ENCODE results near the gene MATN4.

Gene MATN4

DNA sequence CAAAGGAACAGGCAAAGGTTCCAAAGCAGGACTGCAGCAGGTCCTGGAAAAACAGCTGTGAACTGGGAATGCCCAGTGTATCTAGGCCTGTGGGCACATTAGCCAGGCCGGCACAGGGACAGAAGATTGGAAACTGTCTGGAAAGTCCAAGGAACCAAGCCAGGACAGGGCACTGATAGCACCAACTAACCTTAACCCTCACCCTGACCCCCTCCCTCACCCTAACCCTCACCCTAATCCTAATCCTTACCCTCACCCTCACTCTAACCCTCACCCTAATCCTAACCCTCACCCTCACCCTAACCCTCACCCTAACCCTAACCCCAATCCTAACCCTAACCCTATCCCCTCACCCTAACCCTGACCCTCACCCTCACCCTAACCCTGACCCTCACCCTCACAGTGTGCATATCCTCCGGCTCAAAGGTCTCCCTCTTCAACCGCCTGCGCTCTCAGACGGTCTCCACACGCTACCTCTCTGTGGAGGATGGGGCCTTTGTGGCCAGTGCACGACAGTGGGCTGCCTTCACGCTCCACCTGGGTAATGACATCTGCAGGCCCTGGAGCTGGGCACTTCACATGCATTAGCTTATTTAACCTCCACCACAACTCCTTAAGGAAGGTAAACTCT lies 5.1 kb upstream of the MATN4 start:
- no peaks in the 10 kb centered on the region for H3F3A ChIP-seq (ENCODE audit: insufficient read depth)
- no peak for TF ChIP-seq EZH2phosphoT487 (conservative IDR thresholded peaks at IDR 0.05; ENCODE audit: low read length)
- TF ChIP-seq, protein P1, sequence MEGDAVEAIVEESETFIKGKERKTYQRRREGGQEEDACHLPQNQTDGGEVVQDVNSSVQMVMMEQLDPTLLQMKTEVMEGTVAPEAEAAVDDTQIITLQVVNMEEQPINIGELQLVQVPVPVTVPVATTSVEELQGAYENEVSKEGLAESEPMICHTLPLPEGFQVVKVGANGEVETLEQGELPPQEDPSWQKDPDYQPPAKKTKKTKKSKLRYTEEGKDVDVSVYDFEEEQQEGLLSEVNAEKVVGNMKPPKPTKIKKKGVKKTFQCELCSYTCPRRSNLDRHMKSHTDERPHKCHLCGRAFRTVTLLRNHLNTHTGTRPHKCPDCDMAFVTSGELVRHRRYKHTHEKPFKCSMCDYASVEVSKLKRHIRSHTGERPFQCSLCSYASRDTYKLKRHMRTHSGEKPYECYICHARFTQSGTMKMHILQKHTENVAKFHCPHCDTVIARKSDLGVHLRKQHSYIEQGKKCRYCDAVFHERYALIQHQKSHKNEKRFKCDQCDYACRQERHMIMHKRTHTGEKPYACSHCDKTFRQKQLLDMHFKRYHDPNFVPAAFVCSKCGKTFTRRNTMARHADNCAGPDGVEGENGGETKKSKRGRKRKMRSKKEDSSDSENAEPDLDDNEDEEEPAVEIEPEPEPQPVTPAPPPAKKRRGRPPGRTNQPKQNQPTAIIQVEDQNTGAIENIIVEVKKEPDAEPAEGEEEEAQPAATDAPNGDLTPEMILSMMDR (IDR thresholded peaks at IDR 0.05; ENCODE audit: insufficient read depth, low read length, poor library complexity, severe bottlenecking), result no peak

DNA sequence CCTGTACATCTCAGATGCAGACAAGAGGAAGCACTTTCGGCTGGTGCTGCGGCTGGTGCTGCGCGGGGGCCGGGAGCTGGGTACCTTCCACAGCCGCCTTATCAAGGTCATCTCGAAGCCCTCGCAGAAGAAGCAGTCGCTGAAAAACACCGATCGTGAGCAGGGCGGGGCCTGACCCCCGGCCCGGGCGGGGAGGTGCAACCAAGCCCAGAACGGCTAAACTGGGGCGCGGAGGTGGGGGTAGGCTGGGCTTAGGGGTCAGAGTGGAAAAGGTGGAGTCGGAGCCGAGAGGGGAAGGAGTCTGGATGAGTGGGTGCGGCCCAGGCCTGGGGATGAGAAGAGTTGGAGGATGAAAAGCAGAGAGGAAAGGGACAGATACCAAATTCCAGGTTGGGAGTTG lies 4.1 kb upstream of the MATN4 start:
- no peak overlapping the region for H3K4me2 ChIP-seq (ENCODE audit: low read depth, low read length, poor library complexity, severe bottlenecking)
- no peaks in the 10 kb centered on the region for H4K20me1 ChIP-seq (ENCODE audit: low read depth, low read length)
- no peaks in the 10 kb centered on the region for H3K36me3 ChIP-seq (ENCODE audit: low read length)
- no peaks in the 10 kb centered on the region for H3K27me3 ChIP-seq (ENCODE audit: low read length)
- H3F3A ChIP-seq (ENCODE audit: insufficient read depth), result no peaks in the 10 kb centered on the region
- H2AFZ ChIP-seq (ENCODE audit: low read depth, low read length, severe bottlenecking), result no peak overlapping the region
- no peaks in the 10 kb centered on the region for H3K9me2 ChIP-seq (replicated peaks; ENCODE audit: insufficient read depth, low read length)
- H3K4me3 ChIP-seq (ENCODE audit: insufficient read depth, low read length, poor library complexity, severe bottlenecking), result no peak overlapping the region
- H3K9me3 ChIP-seq (ENCODE audit: insufficient read depth, low read length), result no peaks in the 10 kb centered on the region
- TF ChIP-seq, protein P1 (IDR thresholded peaks at IDR 0.05; ENCODE audit: insufficient read depth, low read length, poor library complexity, severe bottlenecking), result no peak
- no peak for TF ChIP-seq EZH2phosphoT487 (conservative IDR thresholded peaks at IDR 0.05; ENCODE audit: low read length)
- H3K79me2 ChIP-seq (ENCODE audit: insufficient read depth, low read length), result no peaks in the 10 kb centered on the region
- H3K9ac ChIP-seq (ENCODE audit: low read length), result no peak overlapping the region
- H3K27ac ChIP-seq (ENCODE audit: low read depth, low read length), result no peak overlapping the region

More for the DNA sequence above, 5.1 kb upstream of the MATN4 start:
- H4K20me1 ChIP-seq (ENCODE audit: low read depth, low read length), result no peaks in the 10 kb centered on the region
- H3K27me3 ChIP-seq (ENCODE audit: low read length), result no peaks in the 10 kb centered on the region
- no peak overlapping the region for H3K4me3 ChIP-seq (ENCODE audit: insufficient read depth, low read length, poor library complexity, severe bottlenecking)
- H2AFZ ChIP-seq (ENCODE audit: low read depth, low read length, severe bottlenecking), result no peak overlapping the region
- no peaks in the 10 kb centered on the region for H3K9me2 ChIP-seq (replicated peaks; ENCODE audit: insufficient read depth, low read length)
- H3K27ac ChIP-seq (ENCODE audit: low read depth, low read length), result no peak overlapping the region
- no peaks in the 10 kb centered on the region for H3K9me3 ChIP-seq (ENCODE audit: insufficient read depth, low read length)
- no peak overlapping the region for H3K9ac ChIP-seq (ENCODE audit: low read length)
- no peaks in the 10 kb centered on the region for H3K79me2 ChIP-seq (ENCODE audit: insufficient read depth, low read length)
- H3K4me2 ChIP-seq (ENCODE audit: low read depth, low read length, poor library complexity, severe bottlenecking), result no peak overlapping the region
- no peaks in the 10 kb centered on the region for H3K36me3 ChIP-seq (ENCODE audit: low read length)

DNA sequence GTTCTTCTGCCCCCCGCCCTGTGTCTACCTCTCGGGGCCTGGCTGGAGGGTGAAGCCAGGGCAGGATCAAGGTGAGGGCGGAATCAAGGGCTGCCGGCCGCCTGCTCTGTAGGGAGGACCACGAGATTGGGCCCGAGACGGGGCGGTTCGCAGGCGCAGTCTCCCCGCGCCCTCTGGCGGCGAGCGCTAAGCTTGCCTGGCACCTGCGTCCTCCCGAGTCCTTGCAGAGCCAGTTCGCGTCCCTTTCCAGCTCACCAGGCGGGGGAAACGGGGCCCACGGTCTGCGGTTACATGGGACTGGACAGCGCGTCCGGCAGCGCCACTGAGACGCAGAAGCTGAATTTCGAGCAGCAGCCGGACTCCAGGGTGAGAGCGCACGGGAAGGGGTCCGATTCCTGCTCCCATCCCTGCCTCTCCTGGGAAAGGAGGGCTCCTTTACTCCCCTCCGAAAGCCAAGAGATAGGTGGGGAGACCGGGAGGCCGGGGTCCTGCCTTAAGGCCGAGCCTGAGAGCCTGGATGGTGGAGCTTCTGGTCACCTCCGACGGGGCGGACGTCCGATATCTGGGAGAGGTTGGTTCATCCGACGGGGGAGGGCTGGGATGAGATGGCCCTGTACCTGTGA lies 3.6 kb upstream of the MATN4 start:
- Histone ChIP-seq H2AFZ (ENCODE audit: low read depth, low read length, severe bottlenecking) (no peak overlapping the region), H3K4me3 (ENCODE audit: insufficient read depth, low read length, poor library complexity, severe bottlenecking) (no peak overlapping the region), H3K9me2 (replicated peaks; ENCODE audit: insufficient read depth, low read length) (no peaks in the 10 kb centered on the region), H3F3A (ENCODE audit: insufficient read depth) (no peaks in the 10 kb centered on the region), H3K4me2 (ENCODE audit: low read depth, low read length, poor library complexity, severe bottlenecking) (no peak overlapping the region), H3K27me3 (ENCODE audit: low read length) (no peaks in the 10 kb centered on the region), H3K79me2 (ENCODE audit: insufficient read depth, low read length) (no peaks in the 10 kb centered on the region), H3K36me3 (ENCODE audit: low read length) (no peaks in the 10 kb centered on the region), H4K20me1 (ENCODE audit: low read depth, low read length) (no peaks in the 10 kb centered on the region), H3K9ac (ENCODE audit: low read length) (no peak overlapping the region), H3K27ac (ENCODE audit: low read depth, low read length) (no peak overlapping the region), H3K9me3 (ENCODE audit: insufficient read depth, low read length) (no peaks in the 10 kb centered on the region)
- TF ChIP-seq EZH2phosphoT487 (conservative IDR thresholded peaks at IDR 0.05; ENCODE audit: low read length), result no peak
- TF ChIP-seq, protein P1 (IDR thresholded peaks at IDR 0.05; ENCODE audit: insufficient read depth, low read length, poor library complexity, severe bottlenecking), result peak; percentile 73
